Measurements from ENCODE around the gene DRC7.

DRC7 gene

DNA sequence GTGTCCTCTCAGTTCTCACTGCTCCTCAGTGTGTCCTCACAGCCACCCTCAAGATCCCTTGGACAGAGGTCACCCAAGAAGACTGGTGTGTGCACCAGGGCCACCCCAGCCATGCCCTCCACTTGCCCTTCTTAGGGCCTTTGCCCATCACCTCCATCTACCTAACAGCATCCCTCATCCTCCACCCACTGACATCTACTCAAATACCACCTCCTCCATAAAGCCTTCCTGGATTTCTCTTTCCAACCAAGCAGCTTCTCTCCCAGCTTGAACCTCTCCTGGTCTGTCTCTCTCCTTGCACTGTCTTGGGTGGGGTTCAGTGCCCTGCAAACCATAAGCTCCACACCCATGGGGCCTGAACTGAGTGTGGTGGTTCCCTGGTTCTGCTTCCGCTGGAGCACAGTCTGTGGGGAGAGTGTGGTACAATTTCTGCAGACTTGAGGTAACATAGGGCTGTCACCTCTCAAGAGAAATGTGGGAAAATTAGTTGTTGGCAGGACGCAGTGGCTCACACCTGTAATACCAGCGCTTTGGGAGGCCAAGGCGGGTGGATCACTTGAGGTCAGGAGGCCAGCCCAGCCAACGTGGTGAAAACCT lies 55.3 kb downstream of the DRC7 start:
- DNase-seq (ENCODE audit: insufficient read length, low spot score) (no peak), FAIRE-seq (no peak)
- TF ChIP-seq, protein P1, sequence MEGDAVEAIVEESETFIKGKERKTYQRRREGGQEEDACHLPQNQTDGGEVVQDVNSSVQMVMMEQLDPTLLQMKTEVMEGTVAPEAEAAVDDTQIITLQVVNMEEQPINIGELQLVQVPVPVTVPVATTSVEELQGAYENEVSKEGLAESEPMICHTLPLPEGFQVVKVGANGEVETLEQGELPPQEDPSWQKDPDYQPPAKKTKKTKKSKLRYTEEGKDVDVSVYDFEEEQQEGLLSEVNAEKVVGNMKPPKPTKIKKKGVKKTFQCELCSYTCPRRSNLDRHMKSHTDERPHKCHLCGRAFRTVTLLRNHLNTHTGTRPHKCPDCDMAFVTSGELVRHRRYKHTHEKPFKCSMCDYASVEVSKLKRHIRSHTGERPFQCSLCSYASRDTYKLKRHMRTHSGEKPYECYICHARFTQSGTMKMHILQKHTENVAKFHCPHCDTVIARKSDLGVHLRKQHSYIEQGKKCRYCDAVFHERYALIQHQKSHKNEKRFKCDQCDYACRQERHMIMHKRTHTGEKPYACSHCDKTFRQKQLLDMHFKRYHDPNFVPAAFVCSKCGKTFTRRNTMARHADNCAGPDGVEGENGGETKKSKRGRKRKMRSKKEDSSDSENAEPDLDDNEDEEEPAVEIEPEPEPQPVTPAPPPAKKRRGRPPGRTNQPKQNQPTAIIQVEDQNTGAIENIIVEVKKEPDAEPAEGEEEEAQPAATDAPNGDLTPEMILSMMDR (IDR thresholded peaks at IDR 0.05; ENCODE audit: insufficient read depth, missing control alignments): no peak

DNA sequence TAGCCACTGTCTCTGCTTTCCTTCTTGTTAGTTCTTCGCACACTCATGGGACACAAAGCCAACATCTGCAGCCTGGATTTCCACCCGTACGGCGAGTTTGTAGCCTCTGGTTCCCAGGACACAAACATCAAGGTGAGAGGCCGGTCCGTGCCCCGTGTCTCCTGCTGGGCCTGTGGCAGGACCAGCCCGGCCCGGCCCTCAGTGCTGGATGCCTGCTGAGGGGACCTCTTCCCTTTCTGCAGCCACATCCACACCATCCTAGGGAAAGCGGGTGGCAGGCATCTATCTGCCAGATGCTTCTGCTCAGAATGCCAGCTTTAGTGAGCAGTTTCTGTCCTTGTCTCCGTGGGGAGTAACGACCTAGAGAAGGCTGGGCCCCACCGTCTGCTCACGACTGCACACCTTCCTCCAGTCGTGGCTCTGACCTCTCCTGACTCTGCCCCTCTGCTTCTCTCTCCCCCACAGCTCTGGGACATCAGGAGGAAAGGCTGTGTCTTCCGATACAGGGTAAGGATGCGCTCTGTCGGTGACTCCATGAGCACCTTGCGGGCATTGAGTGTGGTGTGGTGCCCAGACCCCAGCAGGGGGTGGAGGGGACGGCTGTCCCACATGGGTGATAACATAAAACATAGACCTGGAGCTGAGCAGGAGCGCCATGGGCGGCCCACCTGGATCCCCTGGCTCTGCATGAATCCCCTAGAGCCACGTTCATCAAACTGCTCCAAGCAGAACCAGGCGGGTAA lies 56.4 kb downstream of the DRC7 start:
- no peak for FAIRE-seq

DNA sequence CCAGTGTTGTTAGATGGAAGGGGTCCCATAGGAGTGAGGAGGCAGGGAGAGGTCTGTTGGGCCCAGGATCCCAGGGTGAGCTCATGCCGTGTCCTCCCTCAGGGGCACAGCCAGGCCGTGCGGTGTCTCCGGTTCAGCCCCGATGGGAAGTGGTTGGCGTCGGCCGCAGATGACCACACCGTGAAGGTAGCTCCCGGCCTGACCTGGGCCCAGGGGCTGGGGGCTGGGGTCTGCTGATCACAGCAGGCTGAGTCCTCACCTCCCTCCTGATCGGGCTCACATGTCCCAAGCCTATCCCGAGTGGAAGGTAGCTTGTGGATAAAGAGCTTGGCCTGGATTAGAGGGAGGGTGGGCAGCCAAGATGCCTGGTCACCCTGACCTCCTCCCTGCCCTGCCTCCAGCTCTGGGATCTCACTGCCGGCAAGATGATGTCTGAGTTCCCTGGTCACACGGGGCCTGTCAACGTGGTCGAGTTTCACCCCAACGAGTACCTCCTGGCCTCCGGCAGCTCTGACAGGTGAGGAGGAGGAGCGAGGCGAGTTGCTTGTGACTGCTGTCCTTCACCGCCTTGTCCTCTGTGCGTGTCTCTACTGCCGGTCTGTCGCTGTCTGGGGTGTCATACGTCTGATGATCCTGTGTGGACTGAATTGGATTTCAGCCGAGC lies 57.1 kb downstream of the DRC7 start:
- TF ChIP-seq, protein P1 (IDR thresholded peaks at IDR 0.05; ENCODE audit: insufficient read depth, missing control alignments): no peak
- DNase-seq (ENCODE audit: insufficient read length, low spot score) (no peak), FAIRE-seq (no peak)

More for the DNA sequence above, 56.4 kb downstream of the DRC7 start:
- DNase-seq (ENCODE audit: insufficient read length, low spot score): no peak
- TF ChIP-seq, protein P1 (IDR thresholded peaks at IDR 0.05; ENCODE audit: insufficient read depth, missing control alignments): no peak

DNA sequence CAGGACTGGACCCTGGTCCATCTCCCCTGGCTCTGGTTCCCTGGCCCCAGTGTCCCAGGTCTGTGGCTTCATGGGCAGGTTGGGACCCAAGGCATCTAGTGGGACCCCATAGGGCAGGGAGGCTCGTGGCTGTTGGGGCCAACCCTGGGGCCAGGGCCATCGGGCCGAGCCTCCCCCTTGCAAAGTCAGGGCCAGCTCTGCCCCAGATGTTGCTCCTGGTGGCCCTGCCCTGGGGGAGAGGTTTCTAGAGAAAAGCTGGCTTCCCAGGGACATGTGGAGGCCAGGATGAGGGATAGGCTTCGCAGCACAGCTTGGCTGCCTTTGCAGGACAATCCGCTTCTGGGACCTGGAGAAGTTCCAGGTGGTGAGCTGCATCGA lies 57.6 kb downstream of the DRC7 start:
- TF ChIP-seq, protein P1 (IDR thresholded peaks at IDR 0.05; ENCODE audit: insufficient read depth, missing control alignments): no peak
- FAIRE-seq: no peak
- no peak for DNase-seq (ENCODE audit: insufficient read length, low spot score)

- DNase-seq (ENCODE audit: insufficient read length, low spot score): no peak
- TF ChIP-seq, protein P1 (IDR thresholded peaks at IDR 0.05; ENCODE audit: insufficient read depth, missing control alignments): no peak
- FAIRE-seq: no peak
These were observed 58.2 kb downstream of the DRC7 start for GRCh38 chr16:57752581-57753447.

GRCh38 chr16:57753448-57754353 lies 59.1 kb downstream of the DRC7 start:
- TF ChIP-seq, protein P1 (IDR thresholded peaks at IDR 0.05; ENCODE audit: insufficient read depth, missing control alignments): no peak
- DNase-seq (ENCODE audit: insufficient read length, low spot score) (no peak), FAIRE-seq (no peak)
